HL-60 (cell line): Measurements from ENCODE around the gene RFXANK.

Source experiments
- DNase-seq, 2 experiments: peaks; one replicate each; pipeline ENCODE4 v3.0.0-alpha.2; 2010 to 2020; ENCODE audit warnings: low read depth in 1 of 2, low spot score in 1 of 2
- H3K27ac ChIP-seq: fragments of 250-450 bp; sonication (Bioruptor Pico); replicated peaks from 2 replicates; pipeline ENCODE4 v1.5.1; 2020; ENCODE audit warnings: mild to moderate bottlenecking, moderate library complexity
- H3K27me3 ChIP-seq: fragments of 250-450 bp; sonication (Bioruptor Pico); 2 replicates; pipeline ENCODE4 v1.5.1; 2021; ENCODE audit warnings: mild to moderate bottlenecking, moderate library complexity; ENCODE audit not compliant: insufficient read depth, poor library complexity, severe bottlenecking
- H3K4me3 ChIP-seq: replicated peaks from 2 replicates; pipeline ENCODE4 v1.5.1; 2011; ENCODE audit warnings: mild to moderate bottlenecking, control low read depth, low read length; ENCODE audit not compliant: insufficient read depth
- GABPA ChIP-seq: IDR thresholded peaks from 2 replicates; pipeline ENCODE4 v1.6.1; 2012; ENCODE audit warnings: low read depth
- POLR2AphosphoS5 ChIP-seq: IDR thresholded peaks from 2 replicates; pipeline ENCODE4 v1.6.1; 2012; ENCODE audit warnings: low read depth
- REST ChIP-seq: IDR thresholded peaks from 2 replicates; pipeline ENCODE4 v1.6.1; 2012; ENCODE audit warnings: low read depth; ENCODE audit not compliant: insufficient replicate concordance
- SPI1 ChIP-seq: IDR thresholded peaks from 2 replicates; pipeline ENCODE4 v1.6.1; 2012; ENCODE audit warnings: low read depth, mild to moderate bottlenecking, borderline replicate concordance
- TF ChIP-seq, protein P1 (sequence below): IDR thresholded peaks from one replicate; pipeline ENCODE4 v1.5.1; 2011; ENCODE audit warnings: low read length, control low read depth, inconsistent platforms; ENCODE audit not compliant: insufficient read depth

RFXANK gene

GRCh38 chr19:19213426-19214158 lies 21.5 kb downstream of the RFXANK start:
- Histone ChIP-seq H3K27me3 (peaks cover 18% of the 10 kb centered on the region), H3K4me3 (no peak overlapping the region), H3K27ac (no peak overlapping the region)
- TF ChIP-seq SPI1: no peak
- TF ChIP-seq, protein P1, sequence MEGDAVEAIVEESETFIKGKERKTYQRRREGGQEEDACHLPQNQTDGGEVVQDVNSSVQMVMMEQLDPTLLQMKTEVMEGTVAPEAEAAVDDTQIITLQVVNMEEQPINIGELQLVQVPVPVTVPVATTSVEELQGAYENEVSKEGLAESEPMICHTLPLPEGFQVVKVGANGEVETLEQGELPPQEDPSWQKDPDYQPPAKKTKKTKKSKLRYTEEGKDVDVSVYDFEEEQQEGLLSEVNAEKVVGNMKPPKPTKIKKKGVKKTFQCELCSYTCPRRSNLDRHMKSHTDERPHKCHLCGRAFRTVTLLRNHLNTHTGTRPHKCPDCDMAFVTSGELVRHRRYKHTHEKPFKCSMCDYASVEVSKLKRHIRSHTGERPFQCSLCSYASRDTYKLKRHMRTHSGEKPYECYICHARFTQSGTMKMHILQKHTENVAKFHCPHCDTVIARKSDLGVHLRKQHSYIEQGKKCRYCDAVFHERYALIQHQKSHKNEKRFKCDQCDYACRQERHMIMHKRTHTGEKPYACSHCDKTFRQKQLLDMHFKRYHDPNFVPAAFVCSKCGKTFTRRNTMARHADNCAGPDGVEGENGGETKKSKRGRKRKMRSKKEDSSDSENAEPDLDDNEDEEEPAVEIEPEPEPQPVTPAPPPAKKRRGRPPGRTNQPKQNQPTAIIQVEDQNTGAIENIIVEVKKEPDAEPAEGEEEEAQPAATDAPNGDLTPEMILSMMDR: no peak
- no peak for TF ChIP-seq REST
- no peak for TF ChIP-seq POLR2AphosphoS5
- no peak for TF ChIP-seq GABPA
- no peak for DNase-seq

- H3K27me3 ChIP-seq: peaks cover 18% of the 10 kb centered on the region
- no peak overlapping the region for H3K4me3 ChIP-seq
- TF ChIP-seq GABPA: no peak
- no peak for DNase-seq
- H3K27ac ChIP-seq: no peak overlapping the region
Observed at GRCh38 chr19:19214159-19214490, 22.1 kb downstream of the RFXANK start.

GRCh38 chr19:19214892-19215291 lies 22.8 kb downstream of the RFXANK start:
- TF ChIP-seq POLR2AphosphoS5 (no peak), SPI1 (no peak), REST (peak; percentile 97)
- TF ChIP-seq, protein P1: no peak
- Histone ChIP-seq H3K27ac (no peak overlapping the region), H3K27me3 (peaks cover 18% of the 10 kb centered on the region), H3K4me3 (no peak overlapping the region)
- peak in 1 of 2 experiments; percentile 23 for DNase-seq

DNA sequence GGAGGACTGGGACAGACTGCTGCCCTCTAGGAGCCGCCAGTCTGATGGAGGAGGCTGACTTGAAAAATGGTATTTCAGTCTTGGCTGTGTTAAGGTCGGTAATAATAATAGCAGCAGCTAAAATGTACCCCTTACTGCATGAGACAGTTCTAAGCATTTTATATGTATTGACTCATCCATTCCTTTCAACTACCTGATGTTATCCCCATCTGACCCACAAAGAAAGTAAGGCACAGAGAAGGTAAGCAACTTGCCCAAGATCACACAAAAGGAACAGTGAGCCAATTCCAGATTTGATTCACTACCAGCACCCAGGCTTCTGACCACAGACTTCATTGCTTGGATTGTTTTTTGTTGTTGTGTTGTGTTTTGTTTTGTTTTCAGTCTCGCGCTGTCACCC lies 23.7 kb downstream of the RFXANK start:
- Histone ChIP-seq H3K4me3 (no peak overlapping the region), H3K27ac (no peak overlapping the region), H3K27me3 (peaks cover 18% of the 10 kb centered on the region)
- no peak for TF ChIP-seq POLR2AphosphoS5
- TF ChIP-seq, protein P1: no peak
- DNase-seq: no peak
